Esophagus muscularis mucosa (tissue), 4 donors: ENCODE measurements around the gene ACSS1. TPM values are rescaled to one million over a fixed set of nuclear protein-coding genes. Genes with fewer than 3 reads are reported as not detected.

Experiments used
- DNase-seq: peaks from one replicate; pipeline ENCODE4 v3.0.0-alpha.2; 2017; ENCODE audit errors: extremely low spot score
- H3K27ac ChIP-seq, 4 donors: fragments of 200-600 bp; sonication (generic); replicated peaks in 1 of 4; 1 replicate in 3 of 4; 2 replicates in 1 of 4; pipeline ENCODE4 v1.5.1; 2016 to 2019; ENCODE audit warnings: mild to moderate bottlenecking in 1 of 4
- H3K27me3 ChIP-seq, 4 donors: fragments of 200-600 bp; sonication (generic); one replicate each; pipeline versions ENCODE4 v1.5.1 to v1.6.0; 2016 to 2019
- H3K36me3 ChIP-seq, 4 donors: fragments of 200-600 bp; sonication (generic); one replicate each; pipeline ENCODE4 v1.5.1; 2016 to 2019
- H3K4me1 ChIP-seq, 4 donors: fragments of 200-600 bp; sonication (generic); one replicate each; pipeline ENCODE4 v1.5.1; 2016 to 2019
- H3K4me3 ChIP-seq, 4 donors: fragments of 200-600 bp; sonication (generic); 1 replicate in 2 of 4; 2 replicates in 2 of 4; pipeline ENCODE4 v1.5.1; 2016 to 2019; ENCODE audit warnings: mild to moderate bottlenecking in 4 of 4, moderate library complexity in 1 of 4
- H3K9me3 ChIP-seq, 4 donors: fragments of 200-600 bp; sonication (generic); 1 replicate in 3 of 4; 2 replicates in 1 of 4; pipeline ENCODE4 v1.5.1; 2016 to 2019
- EP300 ChIP-seq: sonication (generic); formaldehyde crosslinking; IDR thresholded peaks from one replicate; pipeline ENCODE4 v1.6.1; 2017; ENCODE audit warnings: antibody characterized with exemption
- POLR2A ChIP-seq: fragments of 450-650 bp; IDR thresholded peaks from one replicate; pipeline ENCODE4 v1.6.1; 2017; ENCODE audit warnings: antibody characterized with exemption, moderate library complexity, mild to moderate bottlenecking, low read depth
- POLR2AphosphoS5 ChIP-seq, 2 donors: sonication (generic); formaldehyde crosslinking; IDR thresholded peaks; one replicate each; pipeline ENCODE4 v1.6.1; 2017; ENCODE audit warnings: antibody characterized with exemption in 2 of 2
- WGBS: methylation state at CpG from one replicate; pipeline ENCODE4 v1.1.5; 2018; 5-methylcytosine and 5-hydroxymethylcytosine counted together
- intact Hi-C: fragments of 100-400 bp; cut with DNase I; formaldehyde crosslinking; loops from one replicate; pipeline ENCODE4 v1.15.1; 2023
- total RNA-seq, 4 donors: library from RNA; depleted of rRNA; stranded (reverse); fragments of >200 nt; gene quantifications; one replicate each; pipeline versions ENCODE4 v1.1.0 to v1.2.1, GENCODE V29; 2016
- TF ChIP-seq, protein P1 (sequence below), 3 experiments: fragments of 200-600 bp in 2 of 3; fragments of 450-650 bp in 1 of 3; sonication (generic) in 2 of 3; IDR thresholded peaks; one replicate each; pipeline ENCODE4 v1.5.1; 2017 to 2019; ENCODE audit warnings: antibody characterized with exemption in 3 of 3, mild to moderate bottlenecking in 2 of 3, moderate library complexity in 1 of 3

The ACSS1 gene
- total RNA-seq, 4 donors from 2014 or later, result 36.6 to 154 (median 65.3) TPM

- 95% methylated on average over 2 of the region's 2 CpGs for WGBS
- Histone ChIP-seq H3K4me3 (no peak overlapping the region), H3K36me3 (no peaks in the 10 kb centered on the region), H3K27ac (no peak overlapping the region), H3K27me3 (no peaks in the 10 kb centered on the region), H3K4me1 (peaks cover 15 to 25% (median 17%) of the 10 kb centered on the region in 4 donors), H3K9me3 (no peaks in the 10 kb centered on the region)
- no peak for TF ChIP-seq POLR2A
- TF ChIP-seq POLR2AphosphoS5 (IDR thresholded peaks at IDR 0.05), result no peak
- TF ChIP-seq EP300, result no peak
- TF ChIP-seq, protein P1, sequence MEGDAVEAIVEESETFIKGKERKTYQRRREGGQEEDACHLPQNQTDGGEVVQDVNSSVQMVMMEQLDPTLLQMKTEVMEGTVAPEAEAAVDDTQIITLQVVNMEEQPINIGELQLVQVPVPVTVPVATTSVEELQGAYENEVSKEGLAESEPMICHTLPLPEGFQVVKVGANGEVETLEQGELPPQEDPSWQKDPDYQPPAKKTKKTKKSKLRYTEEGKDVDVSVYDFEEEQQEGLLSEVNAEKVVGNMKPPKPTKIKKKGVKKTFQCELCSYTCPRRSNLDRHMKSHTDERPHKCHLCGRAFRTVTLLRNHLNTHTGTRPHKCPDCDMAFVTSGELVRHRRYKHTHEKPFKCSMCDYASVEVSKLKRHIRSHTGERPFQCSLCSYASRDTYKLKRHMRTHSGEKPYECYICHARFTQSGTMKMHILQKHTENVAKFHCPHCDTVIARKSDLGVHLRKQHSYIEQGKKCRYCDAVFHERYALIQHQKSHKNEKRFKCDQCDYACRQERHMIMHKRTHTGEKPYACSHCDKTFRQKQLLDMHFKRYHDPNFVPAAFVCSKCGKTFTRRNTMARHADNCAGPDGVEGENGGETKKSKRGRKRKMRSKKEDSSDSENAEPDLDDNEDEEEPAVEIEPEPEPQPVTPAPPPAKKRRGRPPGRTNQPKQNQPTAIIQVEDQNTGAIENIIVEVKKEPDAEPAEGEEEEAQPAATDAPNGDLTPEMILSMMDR (IDR thresholded peaks at IDR 0.05), result no peak
- intact Hi-C loops, result loop anchor here (2.0 to 10.0 kb wide), 2 partner anchors 69 to 231 kb away; no protein-coding TSS in a partner anchor
- no peak for DNase-seq
These were observed 6.0 kb upstream of the ACSS1 start for GRCh38 chr20:25063981-25064380.

- WGBS, result 82% methylated on average over 3 of the region's 11 CpGs
- intact Hi-C loops, result loop anchor here (10.0 kb wide), 1 partner anchor 231 kb away; no protein-coding TSS in a partner anchor
- peaks cover 19 to 29% (median 22%) of the 10 kb centered on the region in 4 donors for H3K4me1 ChIP-seq
- H3K27me3 ChIP-seq, result no peaks in the 10 kb centered on the region
- no peaks in the 10 kb centered on the region for H3K9me3 ChIP-seq
- no peaks in the 10 kb centered on the region for H3K36me3 ChIP-seq
- H3K4me3 ChIP-seq, result no peak overlapping the region
- H3K27ac ChIP-seq, result no peak overlapping the region
- DNase-seq, result no peak
- TF ChIP-seq POLR2AphosphoS5 (IDR thresholded peaks at IDR 0.05) (no peak), POLR2A (no peak), EP300 (no peak)
- TF ChIP-seq, protein P1 (IDR thresholded peaks at IDR 0.05), result no peak
These were observed 5.6 kb upstream of the ACSS1 start for GRCh38 chr20:25063546-25063945.

DNA sequence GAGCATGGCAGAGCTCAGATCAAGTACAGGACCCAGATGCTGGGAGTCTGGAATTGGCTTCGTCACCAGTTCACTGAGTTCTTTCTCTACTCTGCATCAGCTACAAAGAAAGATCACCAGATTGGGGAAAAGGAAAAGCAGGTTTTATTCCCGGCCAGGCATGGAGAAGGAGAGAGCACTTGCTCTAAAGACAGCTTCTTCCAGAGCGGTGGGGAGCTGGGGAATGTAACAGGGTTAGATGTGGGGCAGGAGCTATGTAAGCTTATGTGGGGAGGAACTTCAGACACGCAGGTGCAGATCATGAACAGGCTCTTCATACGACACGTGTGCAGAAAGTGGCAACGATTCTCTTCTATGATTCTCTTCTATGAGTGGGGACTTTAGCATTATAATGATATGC is 4.9 kb upstream of the ACSS1 start:
- 82% methylated on average over 7 of the region's 7 CpGs for WGBS
- no peak for DNase-seq
- Histone ChIP-seq H3K27ac (no peak overlapping the region), H3K4me1 (peaks cover 22 to 35% (median 24%) of the 10 kb centered on the region in 4 donors), H3K4me3 (no peak overlapping the region), H3K9me3 (no peaks in the 10 kb centered on the region), H3K36me3 (no peaks in the 10 kb centered on the region), H3K27me3 (no peaks in the 10 kb centered on the region)
- TF ChIP-seq EP300, result no peak
- TF ChIP-seq, protein P1 (IDR thresholded peaks at IDR 0.05), result no peak
- TF ChIP-seq POLR2A, result no peak
- no peak for TF ChIP-seq POLR2AphosphoS5 (IDR thresholded peaks at IDR 0.05)
- intact Hi-C loops, result loop anchor here (10.0 kb wide), 1 partner anchor 232 kb away; no protein-coding TSS in a partner anchor

- no peak for DNase-seq
- Histone ChIP-seq H3K9me3 (peaks cover 0 to 3% (median 0%) of the 10 kb centered on the region in 4 donors), H3K4me3 (no peak overlapping the region), H3K36me3 (no peaks in the 10 kb centered on the region), H3K4me1 (peaks cover 22 to 38% (median 25%) of the 10 kb centered on the region in 4 donors), H3K27ac (no peak overlapping the region), H3K27me3 (no peaks in the 10 kb centered on the region)
- intact Hi-C loops, result loop anchor here (10.0 kb wide), 1 partner anchor 233 kb away; no protein-coding TSS in a partner anchor
- 80% methylated on average over 15 of the region's 15 CpGs for WGBS
- TF ChIP-seq EP300, result no peak
- no peak for TF ChIP-seq POLR2AphosphoS5 (IDR thresholded peaks at IDR 0.05)
- TF ChIP-seq POLR2A, result no peak
- TF ChIP-seq, protein P1 (IDR thresholded peaks at IDR 0.05), result no peak
These were observed 4.0 kb upstream of the ACSS1 start for GRCh38 chr20:25061821-25062530.
